ENCODE data around the gene PRUNE2. TPM values are rescaled to one million over a fixed set of nuclear protein-coding genes. Genes with fewer than 3 reads are reported as not detected.

Gene PRUNE2
- total and polyA plus RNA-seq, 2 of the 8 experiments (the other 6 are each of a cell fraction or from before 2014, with no cell fraction given) = 5.5 to 13.3 TPM

DNA sequence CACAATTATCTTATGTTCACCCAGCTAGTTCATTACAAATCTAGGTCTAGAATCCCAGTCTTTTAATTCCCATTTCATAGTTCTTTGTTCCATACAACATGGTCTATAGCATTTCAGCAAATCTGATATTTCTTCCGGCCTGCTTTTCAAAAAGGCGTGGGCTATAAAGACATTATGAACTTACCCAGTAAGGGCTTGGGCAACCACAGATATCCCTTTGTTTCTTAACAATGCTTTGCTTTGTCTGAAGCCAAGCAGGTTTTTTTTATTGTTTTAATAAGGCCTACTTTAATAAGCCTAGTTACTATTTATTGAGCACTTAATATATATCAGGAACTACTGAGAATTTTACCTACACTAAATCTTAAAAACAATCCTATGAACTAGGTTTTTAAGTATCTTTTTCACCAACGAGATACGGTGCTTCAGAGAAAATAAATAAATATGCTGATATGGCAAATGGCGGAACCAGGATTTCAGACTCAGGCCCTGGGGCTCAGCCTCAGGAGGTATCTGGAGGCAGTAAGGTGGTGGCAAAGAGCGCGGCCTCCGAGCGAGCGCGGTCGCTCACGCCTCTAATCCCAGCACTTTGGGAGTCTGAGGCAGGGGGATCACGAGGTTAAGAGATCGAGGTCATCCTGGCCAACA is 112.0 kb downstream of the PRUNE2 start:
- no peak for DNase-seq (ENCODE audit: low read depth in 1 of 2, low spot score in 2 of 2)
- H2BK120ac ChIP-seq (replicated peaks; ENCODE audit: low read depth, low read length) = no peak overlapping the region
- no peaks in the 10 kb centered on the region for H3K79me1 ChIP-seq (ENCODE audit: low read depth, low read length)
- no peak overlapping the region for H3K18ac ChIP-seq (ENCODE audit: extremely low read depth, low read length)
- no peaks in the 10 kb centered on the region for H3K36me3 ChIP-seq (ENCODE audit: control insufficient read depth in 2 of 4, insufficient read depth in 4 of 4, low read length in 3 of 4)
- no peak overlapping the region for H2AFZ ChIP-seq (ENCODE audit: low read length)
- H4K8ac ChIP-seq (ENCODE audit: extremely low read depth, insufficient read depth, low read length) = no peak overlapping the region
- no peak overlapping the region for H2BK15ac ChIP-seq (ENCODE audit: low read length)
- H3K4me3 ChIP-seq (ENCODE audit: extremely low read depth in 1 of 4, insufficient read depth in 2 of 4, low read depth in 3 of 4, low read length in 4 of 4) = no peak overlapping the region
- no peaks in the 10 kb centered on the region for H3K27me3 ChIP-seq (replicated peaks in 1 of 4; ENCODE audit: control insufficient read depth in 3 of 4, extremely low read depth in 1 of 4, insufficient read depth in 3 of 4, low read length in 3 of 4)
- H3K9me3 ChIP-seq (ENCODE audit: insufficient read depth in 2 of 2, low read depth in 1 of 2, low read length in 1 of 2) = no peaks in the 10 kb centered on the region
- no peaks in the 10 kb centered on the region for H3K4me1 ChIP-seq (replicated peaks in 1 of 4; ENCODE audit: control insufficient read depth in 3 of 4, insufficient read depth in 4 of 4, low read length in 3 of 4)
- POLR2A ChIA-PET (ENCODE audit: partially characterized antibody) = no interaction called here
- H4K20me1 ChIP-seq (replicated peaks in 1 of 2; ENCODE audit: control insufficient read depth in 1 of 2, insufficient read depth in 2 of 2, low read length in 2 of 2) = no peaks in the 10 kb centered on the region
- no peak overlapping the region for H2BK20ac ChIP-seq (ENCODE audit: low read length)
- H3K4ac ChIP-seq (replicated peaks; ENCODE audit: insufficient read length, low read depth, low read length) = no peak overlapping the region
- no peak overlapping the region for H3K27ac ChIP-seq (ENCODE audit: low read depth, low read length)
- H3K23ac ChIP-seq (ENCODE audit: insufficient read length) = no peak overlapping the region
- H4K5ac ChIP-seq (ENCODE audit: insufficient read length, low read depth, low read length) = no peak overlapping the region
- no peak overlapping the region for H2BK5ac ChIP-seq (ENCODE audit: low read depth, low read length)
- H3K79me2 ChIP-seq (ENCODE audit: control insufficient read depth in 1 of 2, insufficient read depth in 2 of 2, low read length in 2 of 2) = no peaks in the 10 kb centered on the region
- H3K14ac ChIP-seq (ENCODE audit: insufficient read length) = no peak overlapping the region
- no peak overlapping the region for H3K9ac ChIP-seq (replicated peaks in 1 of 4; ENCODE audit: extremely low read depth in 1 of 4, low read depth in 3 of 4, low read length in 3 of 4)
- no peak overlapping the region for H3K4me2 ChIP-seq (ENCODE audit: insufficient read depth in 1 of 2, low read depth in 2 of 2, low read length in 2 of 2)
- H3K56ac ChIP-seq (replicated peaks; ENCODE audit: insufficient read length, low read depth, low read length) = no peak overlapping the region
- no peak overlapping the region for H2AK5ac ChIP-seq (ENCODE audit: low read depth, low read length)
- no peak for TF ChIP-seq YY1 (IDR thresholded peaks at IDR 0.05; ENCODE audit: low read depth, low read length)
- TF ChIP-seq, protein P1, sequence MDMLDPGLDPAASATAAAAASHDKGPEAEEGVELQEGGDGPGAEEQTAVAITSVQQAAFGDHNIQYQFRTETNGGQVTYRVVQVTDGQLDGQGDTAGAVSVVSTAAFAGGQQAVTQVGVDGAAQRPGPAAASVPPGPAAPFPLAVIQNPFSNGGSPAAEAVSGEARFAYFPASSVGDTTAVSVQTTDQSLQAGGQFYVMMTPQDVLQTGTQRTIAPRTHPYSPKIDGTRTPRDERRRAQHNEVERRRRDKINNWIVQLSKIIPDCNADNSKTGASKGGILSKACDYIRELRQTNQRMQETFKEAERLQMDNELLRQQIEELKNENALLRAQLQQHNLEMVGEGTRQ (IDR thresholded peaks at IDR 0.05; ENCODE audit: low read length) = no peak
- no peak for TF ChIP-seq BRCA1 (IDR thresholded peaks at IDR 0.05; ENCODE audit: low read depth, low read length)
- no peak for TF ChIP-seq TBP (IDR thresholded peaks at IDR 0.05; ENCODE audit: low read depth, low read length)
- TF ChIP-seq POLR2A (IDR thresholded peaks at IDR 0.05; ENCODE audit: control extremely low read depth in 1 of 2, low read depth in 2 of 2, low read length in 2 of 2) = no peak
- TF ChIP-seq CREB1 (IDR thresholded peaks at IDR 0.05) = no peak
- no peak for TF ChIP-seq CBX8 (IDR thresholded peaks at IDR 0.05; ENCODE audit: borderline replicate concordance, low read depth, low read length)
- no peak for TF ChIP-seq BCL11A (IDR thresholded peaks at IDR 0.05; ENCODE audit: low read depth in 2 of 2, low read length in 2 of 2)
- TF ChIP-seq JUND (IDR thresholded peaks at IDR 0.05; ENCODE audit: low read length) = no peak
- no peak for TF ChIP-seq SUZ12 (IDR thresholded peaks at IDR 0.05; ENCODE audit: low read length)
- TF ChIP-seq FOSL1 (IDR thresholded peaks at IDR 0.05; ENCODE audit: insufficient read depth, low read depth, low read length) = no peak
- no peak for TF ChIP-seq BACH1 (IDR thresholded peaks at IDR 0.05; ENCODE audit: low read length)
- H2BK12ac ChIP-seq (ENCODE audit: low read depth, low read length) = no peak overlapping the region
- FAIRE-seq = no peak
- H4K91ac ChIP-seq (replicated peaks; ENCODE audit: insufficient read length, low read length) = no peak overlapping the region
- CTCF ChIA-PET (ENCODE audit: partially characterized antibody) = no interaction called here
- no peaks in the 10 kb centered on the region for H3K23me2 ChIP-seq (ENCODE audit: low read depth, low read length)
- WGBS, 2 experiments (ENCODE audit: extremely low coverage in 1 of 2, insufficient coverage in 1 of 2, insufficient read length in 1 of 2, insufficient replicate concordance in 2 of 2, low coverage in 1 of 2, low lambda C conversion rate in 2 of 2, missing lambda C conversion rate in 1 of 2) = 91% methylated on average over 13 of the region's 15 CpGs; no CpG with 5 or more reads in 1 of the 2 experiments

Data from H1 (cell line).